ENCODE data around the gene HAUS7.

Gene HAUS7

DNA sequence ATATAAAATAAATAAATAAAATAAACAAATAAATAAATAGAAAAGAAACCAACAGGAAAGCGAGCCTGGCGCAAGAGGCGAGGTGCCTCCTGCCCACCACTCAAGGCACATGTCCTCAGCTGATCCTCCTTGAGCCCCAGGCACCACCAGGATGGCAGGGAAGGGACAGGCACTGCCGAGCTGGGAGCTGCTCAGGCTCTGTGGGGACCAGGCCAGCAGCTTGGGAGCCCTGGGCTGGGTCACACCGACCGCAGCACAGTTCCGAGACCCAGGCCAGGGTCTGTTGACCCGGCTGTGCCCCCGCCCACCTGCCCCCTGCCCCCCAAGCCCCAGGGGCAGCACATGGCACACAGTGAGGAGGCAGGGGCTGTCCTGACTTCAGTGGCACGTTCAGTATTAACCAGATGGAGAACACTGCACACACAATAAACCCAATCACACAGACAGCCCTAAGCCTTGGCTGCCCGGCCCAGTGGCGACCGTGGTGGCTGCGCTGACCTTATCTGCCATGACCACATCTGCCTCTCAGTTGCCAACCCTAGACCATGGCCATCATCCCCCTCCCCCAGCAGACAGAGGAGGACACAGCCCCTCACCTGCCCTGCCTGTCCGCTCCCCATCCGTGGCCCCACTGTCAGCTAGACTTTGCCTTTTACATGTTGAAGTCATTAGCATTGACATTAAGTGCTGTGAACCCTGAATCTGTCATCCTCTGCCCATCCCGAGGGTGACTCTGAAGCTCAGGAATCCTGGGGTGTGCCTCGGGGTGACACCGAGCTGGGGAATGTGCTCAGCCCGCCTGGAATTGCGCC lies 21.6 kb downstream of the HAUS7 start:
- TF ChIP-seq ISL1 (CRISPR knock-in tag; IDR thresholded peaks at IDR 0.05) (no peak), ZC3H10 (CRISPR knock-in tag; IDR thresholded peaks at IDR 0.05) (no peak), ARNTL (CRISPR knock-in tag; IDR thresholded peaks at IDR 0.05; ENCODE audit: borderline replicate concordance, low read depth) (no peak), OSR1 (CRISPR knock-in tag; IDR thresholded peaks at IDR 0.05) (no peak), PPARA (CRISPR knock-in tag; IDR thresholded peaks at IDR 0.05; ENCODE audit: borderline replicate concordance) (no peak), RARB (CRISPR knock-in tag; IDR thresholded peaks at IDR 0.05) (no peak), BACH2 (CRISPR knock-in tag; IDR thresholded peaks at IDR 0.05; ENCODE audit: borderline replicate concordance) (no peak), GLIS3 (CRISPR knock-in tag; IDR thresholded peaks at IDR 0.05) (no peak), ZNF70 (CRISPR knock-in tag; IDR thresholded peaks at IDR 0.05) (no peak), TOX (CRISPR knock-in tag; IDR thresholded peaks at IDR 0.05; ENCODE audit: borderline replicate concordance) (no peak), CSDC2 (CRISPR knock-in tag; IDR thresholded peaks at IDR 0.05) (no peak)
- TF ChIP-seq, protein P1, sequence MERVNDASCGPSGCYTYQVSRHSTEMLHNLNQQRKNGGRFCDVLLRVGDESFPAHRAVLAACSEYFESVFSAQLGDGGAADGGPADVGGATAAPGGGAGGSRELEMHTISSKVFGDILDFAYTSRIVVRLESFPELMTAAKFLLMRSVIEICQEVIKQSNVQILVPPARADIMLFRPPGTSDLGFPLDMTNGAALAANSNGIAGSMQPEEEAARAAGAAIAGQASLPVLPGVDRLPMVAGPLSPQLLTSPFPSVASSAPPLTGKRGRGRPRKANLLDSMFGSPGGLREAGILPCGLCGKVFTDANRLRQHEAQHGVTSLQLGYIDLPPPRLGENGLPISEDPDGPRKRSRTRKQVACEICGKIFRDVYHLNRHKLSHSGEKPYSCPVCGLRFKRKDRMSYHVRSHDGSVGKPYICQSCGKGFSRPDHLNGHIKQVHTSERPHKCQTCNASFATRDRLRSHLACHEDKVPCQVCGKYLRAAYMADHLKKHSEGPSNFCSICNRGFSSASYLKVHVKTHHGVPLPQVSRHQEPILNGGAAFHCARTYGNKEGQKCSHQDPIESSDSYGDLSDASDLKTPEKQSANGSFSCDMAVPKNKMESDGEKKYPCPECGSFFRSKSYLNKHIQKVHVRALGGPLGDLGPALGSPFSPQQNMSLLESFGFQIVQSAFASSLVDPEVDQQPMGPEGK (CRISPR knock-in tag; IDR thresholded peaks at IDR 0.05; ENCODE audit: borderline replicate concordance), result no peak
- ATAC-seq, result no peak

DNA sequence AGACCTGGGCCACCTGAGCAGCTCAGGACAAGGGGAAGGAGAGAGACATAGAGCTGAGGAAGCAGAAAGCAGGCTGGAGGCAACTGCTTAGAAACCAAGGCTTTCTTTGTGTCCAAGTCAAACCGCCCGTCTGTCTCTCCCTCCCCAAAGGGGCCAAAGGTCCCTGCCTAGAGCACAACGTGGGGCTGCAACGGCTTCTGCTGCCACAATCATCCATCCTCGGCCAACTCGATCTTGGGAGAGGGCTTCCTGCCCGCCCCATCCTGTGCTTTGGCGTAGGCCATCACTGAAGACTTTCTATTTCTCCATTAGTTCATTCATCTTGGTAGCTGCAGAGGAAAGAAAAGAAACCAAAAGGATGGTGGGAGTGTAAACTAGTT lies 22.8 kb downstream of the HAUS7 start:
- ATAC-seq, result no peak
- TF ChIP-seq RARB (CRISPR knock-in tag; IDR thresholded peaks at IDR 0.05) (no peak), ZC3H10 (CRISPR knock-in tag; IDR thresholded peaks at IDR 0.05) (no peak), ZNF8 (CRISPR knock-in tag; IDR thresholded peaks at IDR 0.05) (no peak)
- TF ChIP-seq, protein P2, sequence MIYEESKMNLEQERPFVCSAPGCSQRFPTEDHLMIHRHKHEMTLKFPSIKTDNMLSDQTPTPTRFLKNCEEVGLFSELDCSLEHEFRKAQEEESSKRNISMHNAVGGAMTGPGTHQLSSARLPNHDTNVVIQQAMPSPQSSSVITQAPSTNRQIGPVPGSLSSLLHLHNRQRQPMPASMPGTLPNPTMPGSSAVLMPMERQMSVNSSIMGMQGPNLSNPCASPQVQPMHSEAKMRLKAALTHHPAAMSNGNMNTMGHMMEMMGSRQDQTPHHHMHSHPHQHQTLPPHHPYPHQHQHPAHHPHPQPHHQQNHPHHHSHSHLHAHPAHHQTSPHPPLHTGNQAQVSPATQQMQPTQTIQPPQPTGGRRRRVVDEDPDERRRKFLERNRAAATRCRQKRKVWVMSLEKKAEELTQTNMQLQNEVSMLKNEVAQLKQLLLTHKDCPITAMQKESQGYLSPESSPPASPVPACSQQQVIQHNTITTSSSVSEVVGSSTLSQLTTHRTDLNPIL (CRISPR knock-in tag; IDR thresholded peaks at IDR 0.05; ENCODE audit: low read depth), result no peak

DNA sequence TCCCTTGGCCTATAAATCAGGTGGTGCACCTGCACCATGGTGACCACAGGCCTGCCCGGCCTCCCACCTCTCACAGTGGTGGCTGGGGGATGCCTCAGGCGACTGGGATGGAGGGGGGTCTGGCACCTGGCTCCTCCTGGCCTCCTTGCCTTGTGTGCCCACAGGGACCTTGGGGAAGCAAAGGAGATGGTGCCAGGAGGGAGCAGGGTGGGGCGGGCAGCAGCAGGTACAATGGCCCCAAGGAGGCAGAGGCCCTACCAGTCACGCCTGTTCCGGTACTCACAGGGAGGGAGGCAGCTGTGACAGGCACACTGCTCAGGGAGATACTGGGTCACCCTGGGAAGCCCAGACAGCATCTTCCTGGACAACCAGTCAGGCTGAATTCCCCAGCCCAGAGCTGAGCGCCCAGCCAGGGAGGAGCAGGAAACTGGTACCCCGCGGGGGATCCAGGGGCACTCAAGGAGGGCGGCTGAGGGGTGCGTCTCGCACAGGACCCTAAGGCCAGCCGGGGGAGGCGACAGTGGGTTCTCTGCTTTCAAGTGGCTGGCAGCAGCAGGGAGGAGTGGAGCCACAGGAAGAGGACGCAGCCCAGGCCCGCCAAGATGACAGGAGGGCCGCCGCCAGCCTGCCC lies 23.3 kb downstream of the HAUS7 start:
- no peak for TF ChIP-seq ZNF70 (CRISPR knock-in tag; IDR thresholded peaks at IDR 0.05)
- no peak for ATAC-seq

DNA sequence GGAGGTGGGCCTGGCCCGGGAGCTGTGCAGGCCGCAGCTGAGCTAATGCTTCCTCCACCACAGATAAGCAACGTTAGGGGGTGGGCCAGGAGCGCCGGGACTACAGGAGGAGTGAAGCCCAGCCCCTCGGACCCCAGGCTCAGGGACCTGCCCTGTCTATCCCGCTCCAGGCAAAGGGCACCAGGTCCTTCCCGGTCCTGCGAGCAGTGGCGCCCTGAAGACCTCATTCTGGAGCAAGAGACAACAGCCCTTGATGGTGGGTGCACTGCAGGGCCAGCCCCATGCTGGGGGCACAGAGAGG lies 23.8 kb downstream of the HAUS7 start:
- ATAC-seq, result no peak
- TF ChIP-seq CSDC2 (CRISPR knock-in tag; IDR thresholded peaks at IDR 0.05) (no peak), RARB (CRISPR knock-in tag; IDR thresholded peaks at IDR 0.05) (no peak), ZNF70 (CRISPR knock-in tag; IDR thresholded peaks at IDR 0.05) (no peak), ARNTL (CRISPR knock-in tag; IDR thresholded peaks at IDR 0.05; ENCODE audit: borderline replicate concordance, low read depth) (no peak), ZC3H10 (CRISPR knock-in tag; IDR thresholded peaks at IDR 0.05) (no peak), ESRRG (CRISPR knock-in tag; IDR thresholded peaks at IDR 0.05) (no peak), ISL1 (CRISPR knock-in tag; IDR thresholded peaks at IDR 0.05) (no peak), ZFP30 (CRISPR knock-in tag; IDR thresholded peaks at IDR 0.05) (no peak)
- TF ChIP-seq, protein P3, sequence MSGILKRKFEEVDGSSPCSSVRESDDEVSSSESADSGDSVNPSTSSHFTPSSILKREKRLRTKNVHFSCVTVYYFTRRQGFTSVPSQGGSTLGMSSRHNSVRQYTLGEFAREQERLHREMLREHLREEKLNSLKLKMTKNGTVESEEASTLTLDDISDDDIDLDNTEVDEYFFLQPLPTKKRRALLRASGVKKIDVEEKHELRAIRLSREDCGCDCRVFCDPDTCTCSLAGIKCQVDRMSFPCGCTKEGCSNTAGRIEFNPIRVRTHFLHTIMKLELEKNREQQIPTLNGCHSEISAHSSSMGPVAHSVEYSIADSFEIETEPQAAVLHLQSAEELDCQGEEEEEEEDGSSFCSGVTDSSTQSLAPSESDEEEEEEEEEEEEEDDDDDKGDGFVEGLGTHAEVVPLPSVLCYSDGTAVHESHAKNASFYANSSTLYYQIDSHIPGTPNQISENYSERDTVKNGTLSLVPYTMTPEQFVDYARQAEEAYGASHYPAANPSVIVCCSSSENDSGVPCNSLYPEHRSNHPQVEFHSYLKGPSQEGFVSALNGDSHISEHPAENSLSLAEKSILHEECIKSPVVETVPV (CRISPR knock-in tag; IDR thresholded peaks at IDR 0.05), result no peak
- TF ChIP-seq, protein P4, sequence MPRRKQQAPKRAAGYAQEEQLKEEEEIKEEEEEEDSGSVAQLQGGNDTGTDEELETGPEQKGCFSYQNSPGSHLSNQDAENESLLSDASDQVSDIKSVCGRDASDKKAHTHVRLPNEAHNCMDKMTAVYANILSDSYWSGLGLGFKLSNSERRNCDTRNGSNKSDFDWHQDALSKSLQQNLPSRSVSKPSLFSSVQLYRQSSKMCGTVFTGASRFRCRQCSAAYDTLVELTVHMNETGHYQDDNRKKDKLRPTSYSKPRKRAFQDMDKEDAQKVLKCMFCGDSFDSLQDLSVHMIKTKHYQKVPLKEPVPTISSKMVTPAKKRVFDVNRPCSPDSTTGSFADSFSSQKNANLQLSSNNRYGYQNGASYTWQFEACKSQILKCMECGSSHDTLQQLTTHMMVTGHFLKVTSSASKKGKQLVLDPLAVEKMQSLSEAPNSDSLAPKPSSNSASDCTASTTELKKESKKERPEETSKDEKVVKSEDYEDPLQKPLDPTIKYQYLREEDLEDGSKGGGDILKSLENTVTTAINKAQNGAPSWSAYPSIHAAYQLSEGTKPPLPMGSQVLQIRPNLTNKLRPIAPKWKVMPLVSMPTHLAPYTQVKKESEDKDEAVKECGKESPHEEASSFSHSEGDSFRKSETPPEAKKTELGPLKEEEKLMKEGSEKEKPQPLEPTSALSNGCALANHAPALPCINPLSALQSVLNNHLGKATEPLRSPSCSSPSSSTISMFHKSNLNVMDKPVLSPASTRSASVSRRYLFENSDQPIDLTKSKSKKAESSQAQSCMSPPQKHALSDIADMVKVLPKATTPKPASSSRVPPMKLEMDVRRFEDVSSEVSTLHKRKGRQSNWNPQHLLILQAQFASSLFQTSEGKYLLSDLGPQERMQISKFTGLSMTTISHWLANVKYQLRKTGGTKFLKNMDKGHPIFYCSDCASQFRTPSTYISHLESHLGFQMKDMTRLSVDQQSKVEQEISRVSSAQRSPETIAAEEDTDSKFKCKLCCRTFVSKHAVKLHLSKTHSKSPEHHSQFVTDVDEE (CRISPR knock-in tag; IDR thresholded peaks at IDR 0.05), result no peak
- TF ChIP-seq, protein P2 (CRISPR knock-in tag; IDR thresholded peaks at IDR 0.05; ENCODE audit: low read depth), result no peak
